Measurements from ENCODE around the gene DAGLA.
"Not testable (repeated sequence)": the region's sequence is repeated elsewhere in the genome, so short reads cannot be mapped to it uniquely, and the experiment has no call there.

Gene DAGLA

DNA sequence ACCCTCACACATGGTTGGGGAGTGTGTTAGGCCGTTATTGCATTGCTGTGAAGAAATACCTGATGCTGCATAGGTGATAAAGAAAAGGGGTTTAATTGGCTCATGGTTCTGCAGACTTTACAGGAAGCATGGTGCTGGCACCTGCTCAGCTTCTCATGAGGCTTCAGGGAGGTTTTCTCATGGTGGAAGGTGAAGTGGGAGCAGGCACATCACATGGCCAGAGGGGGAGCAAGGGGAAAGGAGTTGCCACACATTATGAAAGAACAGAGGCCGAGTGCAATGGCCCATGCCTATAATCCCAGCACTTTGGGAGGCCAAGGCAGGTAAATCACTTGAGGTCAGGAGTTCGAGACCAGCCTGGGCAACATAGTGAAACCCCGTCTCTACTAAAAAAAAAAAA, 19.2 kb upstream of the DAGLA start:
- DNase-seq (ENCODE audit: low read depth), result not testable (repeated sequence)

DNA sequence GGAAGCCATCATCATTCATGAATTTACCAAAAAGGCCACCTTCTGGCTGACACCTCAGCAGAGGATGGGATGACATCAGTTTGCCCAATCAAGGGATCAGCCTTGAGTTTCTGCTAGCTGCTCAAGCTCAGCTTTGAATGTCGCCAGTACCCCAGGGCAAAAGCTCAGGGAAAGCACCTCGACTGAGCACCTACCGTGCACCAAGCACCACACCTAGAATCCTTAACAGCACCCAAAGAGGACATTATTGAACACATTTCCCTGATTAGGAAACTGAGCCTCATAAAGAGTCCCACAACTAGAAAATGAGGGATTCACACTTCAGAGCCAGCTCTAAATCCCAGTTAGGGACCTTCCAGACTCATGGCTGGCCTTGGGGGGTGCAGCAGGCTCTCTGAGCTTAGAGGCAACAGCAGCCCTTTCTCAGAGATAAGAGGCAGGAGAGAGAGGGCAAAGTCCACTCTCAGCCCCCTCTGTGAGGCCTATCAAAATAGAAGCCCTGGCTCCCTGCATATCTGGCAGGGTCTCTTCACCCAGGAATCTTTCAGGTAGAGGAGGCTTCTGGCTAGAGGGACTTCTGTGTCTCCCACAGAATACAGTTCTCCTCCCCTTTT, 13.4 kb upstream of the DAGLA start:
- no peak for DNase-seq (ENCODE audit: low read depth)

DNA sequence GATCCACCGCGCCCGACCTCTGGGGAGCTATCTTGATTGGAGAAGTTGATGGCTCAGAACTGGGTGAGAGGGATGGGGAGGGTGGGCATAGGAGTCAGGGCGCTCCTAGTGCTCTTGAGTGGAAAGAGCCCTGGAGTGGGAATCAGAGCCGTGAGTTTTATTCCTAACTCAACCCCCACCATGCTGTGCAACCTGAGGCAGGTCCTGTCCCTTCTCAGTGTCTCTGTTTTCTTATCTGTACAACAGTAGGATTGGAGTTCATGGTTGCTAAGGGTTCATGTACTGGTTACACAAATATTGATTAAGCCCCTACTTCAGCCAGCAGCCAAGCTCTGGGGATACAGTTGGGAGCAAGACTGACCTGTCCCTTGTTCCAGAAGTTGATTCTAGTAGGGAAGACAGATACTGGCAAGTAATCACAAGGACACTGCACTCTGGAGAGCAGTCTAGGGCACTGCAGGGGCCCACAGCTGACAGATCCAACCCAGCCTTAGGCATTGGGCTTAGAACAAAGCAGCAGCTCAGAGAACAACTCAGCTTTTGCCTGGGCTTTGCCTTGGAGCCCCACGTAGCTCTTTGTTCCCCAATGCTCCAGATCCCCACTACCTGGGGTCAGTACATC, 12.4 kb upstream of the DAGLA start:
- DNase-seq (ENCODE audit: low read depth), result no peak

DNA sequence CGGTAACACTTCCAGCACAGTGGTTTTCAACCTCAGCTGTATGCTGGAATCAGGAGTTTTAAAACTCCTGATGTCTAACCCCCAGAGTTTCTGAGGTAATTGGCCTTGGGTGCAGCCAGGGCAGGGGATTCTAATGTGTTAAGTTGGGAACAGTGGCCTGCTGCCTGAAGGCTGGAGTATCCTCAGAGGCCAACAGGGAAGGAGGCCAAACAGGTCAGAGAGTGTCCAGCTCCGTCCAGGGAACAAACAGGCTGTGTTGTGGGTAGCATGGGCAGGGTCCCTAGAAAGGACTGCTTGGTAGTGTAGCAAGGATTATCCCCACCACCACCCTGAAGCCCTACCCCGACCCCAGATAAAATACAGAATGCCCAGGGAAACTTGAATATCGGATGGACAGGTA, 10.8 kb upstream of the DAGLA start:
- no peak for DNase-seq (ENCODE audit: low read depth)

DNA sequence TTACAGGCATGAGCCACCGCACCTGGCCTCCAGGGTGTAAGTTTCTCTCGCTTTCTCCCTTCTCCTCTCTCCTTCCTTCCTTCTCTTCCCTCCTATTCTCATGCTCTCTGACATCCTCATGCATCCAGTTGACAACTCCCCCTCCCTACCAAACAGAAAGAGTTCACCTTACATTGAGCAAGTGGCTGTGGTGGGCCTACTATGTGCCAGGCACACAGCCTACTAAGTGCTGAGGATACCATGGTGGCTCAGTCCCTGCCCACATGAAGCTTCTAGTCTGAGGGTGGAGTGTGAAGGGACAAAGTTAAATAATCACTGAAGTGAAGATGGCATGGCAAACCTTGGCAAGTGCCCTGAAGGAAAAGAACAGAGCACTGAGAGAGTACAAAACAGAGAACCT, 9.6 kb upstream of the DAGLA start:
- DNase-seq (ENCODE audit: low read depth), result no peak

DNA sequence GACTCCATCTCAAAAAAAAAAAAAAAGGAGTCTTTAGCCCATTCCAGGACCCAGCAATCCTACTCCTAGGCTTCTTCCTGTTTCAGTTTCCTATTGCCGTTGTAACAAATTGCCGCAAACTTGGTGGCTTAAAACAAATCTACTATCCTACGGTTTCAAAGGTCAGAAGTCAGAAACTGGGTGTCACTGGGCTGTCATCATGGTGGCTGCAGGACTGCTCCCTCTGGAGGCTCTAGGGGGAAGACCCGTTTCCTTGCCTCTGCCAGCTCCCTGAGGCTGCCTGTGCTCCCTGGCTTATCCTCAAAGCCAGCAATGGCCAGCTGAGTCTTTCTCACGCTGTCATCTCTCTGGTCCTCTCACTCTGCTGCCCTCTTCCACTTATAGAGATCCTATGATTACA, 8.7 kb upstream of the DAGLA start:
- DNase-seq (ENCODE audit: low read depth), result peak; percentile 23

DNA sequence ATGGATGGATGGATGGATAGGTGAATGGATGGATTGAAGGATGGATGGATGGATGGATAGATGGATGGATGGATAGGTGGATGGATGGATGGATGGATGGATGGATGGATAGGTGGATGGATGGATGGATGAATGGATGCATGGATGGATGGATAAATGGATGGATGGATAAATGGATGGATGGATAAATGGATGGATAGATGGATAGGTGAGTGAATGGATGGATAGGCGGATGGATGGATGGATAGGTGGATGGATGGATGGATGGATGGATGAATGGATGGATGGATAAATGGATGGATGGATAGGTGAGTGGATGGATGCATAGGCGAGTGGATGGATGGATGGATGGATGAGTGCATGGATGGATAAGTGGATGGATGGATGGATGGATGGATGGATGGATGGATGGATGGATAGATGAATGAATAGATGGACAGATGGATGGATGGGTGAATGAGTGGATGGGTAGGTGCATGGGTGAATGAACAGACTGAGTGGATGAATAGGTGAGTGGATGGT, 6.2 kb upstream of the DAGLA start:
- not testable (repeated sequence) for DNase-seq (ENCODE audit: low read depth)

DNA sequence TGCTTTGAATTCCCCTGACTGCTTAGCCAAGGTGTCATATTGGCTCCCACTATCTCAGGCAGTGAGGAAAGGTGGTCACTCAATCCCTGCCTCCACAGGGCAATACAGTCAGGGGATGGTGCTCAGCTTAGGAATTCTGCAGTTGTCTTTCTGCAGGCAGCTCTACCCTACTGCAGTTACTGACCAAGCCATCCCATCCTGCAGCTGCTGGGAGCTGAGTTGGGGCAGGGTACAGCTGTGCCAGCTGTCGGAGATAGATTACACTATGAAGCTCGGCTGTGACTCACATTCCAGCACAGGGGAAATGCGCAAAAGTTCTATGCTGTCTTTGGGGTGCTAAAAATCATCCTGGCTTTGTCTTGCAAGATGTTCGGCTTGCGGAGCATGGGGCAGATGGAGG, 4.4 kb upstream of the DAGLA start:
- no peak for DNase-seq (ENCODE audit: low read depth)

DNA sequence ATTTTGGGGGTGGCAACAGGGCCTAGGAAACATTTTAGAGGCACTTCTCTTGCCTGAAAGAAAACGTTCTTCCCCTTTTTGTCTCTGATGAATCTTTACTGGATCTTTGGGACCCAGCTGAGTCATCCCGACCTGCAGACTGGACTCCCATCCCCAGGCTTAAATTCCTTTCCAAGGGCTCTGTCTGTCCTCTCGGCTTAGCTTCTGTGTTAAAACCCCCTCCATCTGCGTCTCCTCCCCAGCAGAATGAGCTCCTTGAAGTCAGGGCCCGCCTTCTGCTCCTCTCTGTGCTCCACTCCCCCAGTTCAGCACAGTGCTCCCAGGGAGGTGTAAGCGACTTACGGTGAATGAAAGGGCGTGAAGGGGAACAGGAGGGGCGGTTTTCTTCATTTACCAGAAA, 895 bp upstream of the DAGLA start:
- no peak for DNase-seq (ENCODE audit: low read depth)

DNA sequence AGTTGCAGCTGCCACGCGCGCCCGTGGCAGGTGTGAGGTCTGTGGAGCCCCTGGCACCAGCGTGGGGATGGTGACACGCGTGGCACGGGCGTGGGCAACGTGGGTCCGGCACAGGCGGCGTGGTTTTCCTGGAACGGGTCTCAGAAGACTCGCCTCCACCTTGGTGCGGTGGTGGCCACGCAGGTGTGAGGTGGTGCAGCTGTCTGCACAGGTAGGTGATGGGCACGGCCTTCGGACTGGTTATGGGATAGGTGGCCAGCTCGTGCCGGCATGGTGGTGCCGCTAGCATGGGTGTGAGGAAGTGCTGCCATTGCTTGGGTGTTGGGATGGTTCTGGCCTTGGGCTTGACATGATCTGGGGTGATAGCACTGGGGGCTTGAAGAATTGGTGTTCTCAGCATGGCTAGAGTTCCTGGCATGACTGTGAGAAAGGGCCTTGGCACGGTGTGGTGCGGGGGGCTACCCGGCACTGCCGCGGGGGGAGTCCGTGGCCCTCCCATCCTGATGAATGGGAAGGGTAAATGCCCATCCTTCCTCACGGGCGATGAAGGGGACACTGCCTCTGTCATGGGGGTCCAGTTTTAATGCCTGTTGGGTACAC, 531 bp downstream of the DAGLA start:
- no peak for DNase-seq (ENCODE audit: low read depth)

DNA sequence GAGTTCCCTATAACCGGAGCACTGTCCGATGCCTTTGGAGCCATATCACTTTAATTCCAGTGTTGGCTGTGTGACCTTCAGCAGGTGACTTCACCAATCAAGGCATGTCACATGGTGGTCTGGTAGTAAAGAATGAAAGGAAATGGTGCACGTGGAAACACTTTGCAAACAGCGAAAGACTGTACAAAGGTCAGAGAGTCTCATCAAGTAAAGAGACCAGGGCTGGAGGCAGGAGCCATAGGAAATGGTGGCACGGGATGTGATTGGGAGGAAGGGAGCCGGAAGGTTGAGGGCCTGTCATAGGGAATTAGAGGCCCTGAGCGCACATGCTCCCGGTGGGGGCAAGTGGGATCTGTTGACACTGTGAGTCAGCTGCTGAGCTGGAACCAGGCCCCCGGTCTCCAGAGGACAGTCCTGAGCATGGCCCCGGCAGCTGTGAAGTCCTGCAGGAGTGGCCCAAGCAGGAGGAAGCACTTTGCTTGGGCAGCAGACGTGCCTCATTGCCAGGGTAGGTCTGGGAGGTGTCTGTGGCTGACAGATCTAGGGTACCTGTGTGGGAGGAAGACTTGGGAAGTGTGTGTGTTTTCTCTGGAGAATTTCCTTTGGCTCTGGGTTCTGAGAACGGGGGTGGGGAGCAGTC, 2.0 kb downstream of the DAGLA start:
- no peak for DNase-seq (ENCODE audit: low read depth)

DNA sequence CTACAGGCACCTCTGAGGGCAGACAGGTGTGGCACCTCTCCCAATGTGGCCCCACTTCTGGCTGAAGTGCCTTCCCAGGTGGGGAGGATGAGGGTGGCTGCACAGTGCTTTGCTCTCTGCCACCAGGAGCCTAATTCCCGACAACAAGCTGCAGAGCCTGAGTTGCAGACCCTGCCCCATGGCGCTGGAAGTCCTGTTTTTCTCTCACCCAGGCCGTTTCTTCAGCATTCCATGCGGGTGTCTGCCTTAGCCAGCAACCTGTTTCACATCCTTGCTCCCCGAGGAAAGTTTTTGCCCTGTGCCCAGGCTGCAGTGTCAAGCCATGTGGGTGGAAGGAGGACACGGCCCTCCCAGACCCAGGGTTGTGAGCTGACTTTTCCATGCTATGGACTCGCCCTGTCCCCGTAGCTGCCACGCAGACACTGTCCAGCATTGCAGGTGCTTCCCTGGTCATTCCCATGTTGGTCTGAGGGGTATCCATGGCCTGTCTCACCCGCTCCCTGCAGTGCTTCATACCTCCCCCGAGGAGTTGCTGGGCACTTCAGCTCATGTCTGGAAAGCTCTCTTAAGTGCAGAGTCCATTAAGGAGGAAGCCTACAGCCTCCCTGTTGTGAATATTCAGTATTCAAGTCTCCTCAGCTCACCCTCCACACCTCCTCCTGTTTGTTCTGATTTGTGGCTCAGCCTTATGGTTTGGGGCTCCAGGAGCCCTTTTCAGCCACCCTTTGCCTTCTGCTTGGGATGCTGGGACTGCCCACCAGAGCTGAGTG, 2.9 kb downstream of the DAGLA start:
- no peak for DNase-seq (ENCODE audit: low read depth)

DNA sequence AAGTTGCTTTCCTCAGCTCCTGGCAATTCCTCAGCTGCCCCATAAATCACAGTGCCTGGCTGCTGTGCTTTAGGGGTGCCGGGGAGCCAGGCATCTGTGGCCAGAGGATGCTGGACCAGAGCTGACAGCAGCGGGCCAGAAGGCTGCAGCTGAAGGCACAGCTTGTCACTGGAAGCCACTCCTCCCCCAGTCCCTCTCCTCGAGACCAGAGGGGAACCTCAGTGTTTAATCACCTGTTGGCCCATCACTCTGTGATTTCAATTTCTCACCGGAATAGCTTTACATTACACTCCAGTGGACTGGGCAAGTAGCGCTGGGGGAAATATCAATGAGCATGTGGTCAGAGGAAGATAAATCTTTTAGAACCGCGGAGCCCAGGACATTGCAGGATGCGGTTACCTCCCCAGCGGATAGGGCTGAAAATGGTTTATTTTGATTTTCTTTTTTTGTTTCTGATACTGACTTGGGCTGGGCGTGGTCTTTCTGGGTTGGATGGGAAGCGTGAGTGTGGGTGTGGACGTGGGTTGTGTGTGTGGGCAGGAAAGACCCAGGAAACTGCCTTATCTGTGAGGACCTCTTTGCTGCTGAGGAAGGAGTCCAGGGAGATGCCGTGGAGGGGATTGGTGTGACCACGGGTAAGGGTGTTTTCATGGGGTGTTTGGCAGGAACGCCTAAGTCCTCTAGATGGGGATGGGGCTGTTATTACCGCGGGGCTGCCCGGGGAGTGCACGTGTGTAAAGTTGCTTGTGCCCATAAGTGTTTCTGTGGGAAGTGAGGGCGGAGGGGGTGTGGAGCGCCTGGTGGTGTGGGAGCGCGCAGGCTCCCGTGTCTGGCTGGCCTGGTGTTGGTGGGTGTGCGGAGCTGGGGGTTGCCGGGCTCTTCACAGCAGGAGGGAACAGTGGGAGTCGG, 4.0 kb downstream of the DAGLA start:
- DNase-seq (ENCODE audit: low read depth), result peak; percentile 57

DNA sequence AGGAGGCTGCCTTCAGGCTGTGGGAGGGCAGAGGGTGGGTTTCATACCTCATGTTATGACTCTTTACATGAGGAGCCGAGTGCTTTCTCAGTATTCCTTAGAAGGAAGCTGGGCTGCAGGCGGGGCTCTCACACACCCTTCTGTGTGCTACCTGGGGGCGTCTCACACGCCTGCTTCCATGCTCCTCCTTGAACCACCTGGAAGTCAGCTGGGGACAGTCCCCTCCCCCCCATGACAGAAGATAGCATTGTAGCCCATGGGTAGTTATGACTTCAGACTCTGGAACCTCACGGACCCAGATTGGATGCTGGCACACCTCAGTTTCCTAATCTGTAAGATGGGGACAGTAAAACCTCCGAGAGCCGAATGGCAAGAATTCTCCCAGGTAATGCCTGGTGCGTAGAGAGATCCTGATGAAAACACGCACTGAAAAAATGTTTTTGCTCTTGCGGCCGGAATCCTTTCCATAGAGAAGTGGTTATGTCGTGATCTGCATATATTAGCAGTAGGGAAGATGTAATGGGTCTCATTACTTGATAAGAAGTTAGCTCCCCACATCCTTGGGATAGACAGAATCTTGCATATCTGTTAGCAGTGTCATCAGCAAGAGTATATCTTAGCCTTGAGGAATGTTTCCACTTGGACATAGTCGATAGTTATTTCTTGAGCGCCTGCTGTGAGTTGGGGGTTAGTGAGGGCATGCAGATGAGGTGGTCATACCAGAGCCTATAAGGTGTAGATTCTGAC, 4.9 kb downstream of the DAGLA start:
- peak; percentile 53 for DNase-seq (ENCODE audit: low read depth)

DNA sequence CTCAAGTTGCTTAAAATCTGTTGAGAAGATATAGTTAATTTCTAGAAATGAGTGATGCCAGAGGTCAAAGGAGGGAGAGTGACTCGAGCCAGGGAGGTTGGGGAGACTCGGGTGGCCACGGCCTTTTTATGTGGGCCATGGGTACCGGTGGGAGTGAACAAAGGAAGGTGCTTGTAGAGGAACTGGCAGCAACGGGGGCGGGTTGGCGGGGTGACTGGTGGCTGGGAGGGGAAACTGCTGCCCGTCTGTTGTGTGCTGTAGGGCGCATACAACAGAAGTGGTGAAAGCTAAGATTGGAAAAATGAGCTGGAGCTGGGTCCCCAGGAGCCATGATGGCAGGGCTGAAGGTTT, 5.4 kb downstream of the DAGLA start:
- DNase-seq (ENCODE audit: low read depth), result no peak

DNA sequence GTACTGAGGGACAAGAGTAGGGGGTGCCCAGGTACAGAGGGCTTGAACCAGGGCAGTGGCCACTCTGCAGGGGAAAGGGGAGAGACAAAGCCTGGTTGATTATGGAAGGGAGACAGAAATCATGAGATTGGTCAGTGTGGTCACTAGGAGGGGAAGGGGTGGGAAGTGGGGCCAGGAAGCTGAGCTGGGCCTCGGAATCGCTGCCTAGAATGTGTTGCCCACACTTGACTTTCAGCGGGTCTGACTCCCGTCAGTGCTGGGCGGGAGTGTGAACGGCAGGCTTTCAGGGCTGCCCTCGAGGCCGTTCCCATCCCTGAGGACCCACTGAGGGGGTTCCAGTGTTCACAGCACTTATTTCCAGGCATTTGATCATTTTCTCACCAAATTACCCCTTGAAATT, 5.9 kb downstream of the DAGLA start:
- DNase-seq (ENCODE audit: low read depth), result no peak

DNA sequence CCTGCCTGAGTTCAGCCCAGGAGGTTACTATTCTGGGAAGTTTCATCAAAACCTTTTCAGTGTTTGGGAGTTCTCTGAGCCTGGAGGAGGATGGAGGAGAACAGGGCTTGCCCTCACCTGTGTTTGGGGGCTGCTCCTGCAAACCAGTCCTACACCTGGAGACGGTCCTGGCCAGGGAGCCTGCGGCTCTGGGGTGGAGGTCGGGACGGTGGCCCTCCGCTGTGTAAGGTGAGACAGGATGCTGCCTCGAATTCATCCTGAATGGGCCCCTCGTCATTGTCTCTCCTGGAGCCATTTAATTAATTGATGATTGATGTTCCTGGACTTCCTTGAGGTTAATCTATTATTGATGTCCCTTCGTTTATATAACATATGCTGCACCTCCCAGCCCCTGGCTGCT, 6.3 kb downstream of the DAGLA start:
- no peak for DNase-seq (ENCODE audit: low read depth)

DNA sequence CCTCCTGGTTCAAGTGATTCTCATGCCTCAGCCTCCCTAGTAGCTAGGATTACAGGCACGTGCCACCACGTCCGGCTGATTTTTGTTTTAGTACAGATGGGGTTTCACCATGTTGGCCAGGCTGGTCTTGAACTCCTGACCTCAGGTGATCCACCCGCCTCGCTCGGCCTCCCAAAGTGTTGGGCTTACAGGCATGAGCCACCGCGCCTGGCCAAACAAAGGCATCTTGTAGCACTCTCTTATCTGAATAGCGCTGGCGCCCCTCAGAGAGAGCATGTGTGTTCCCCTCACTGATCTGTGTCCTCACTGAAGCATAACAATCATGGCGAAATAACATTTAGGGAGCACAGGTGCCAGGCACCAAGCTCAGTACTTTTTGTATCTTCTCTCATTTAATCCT, 7.2 kb downstream of the DAGLA start:
- no peak for DNase-seq (ENCODE audit: low read depth)

DNA sequence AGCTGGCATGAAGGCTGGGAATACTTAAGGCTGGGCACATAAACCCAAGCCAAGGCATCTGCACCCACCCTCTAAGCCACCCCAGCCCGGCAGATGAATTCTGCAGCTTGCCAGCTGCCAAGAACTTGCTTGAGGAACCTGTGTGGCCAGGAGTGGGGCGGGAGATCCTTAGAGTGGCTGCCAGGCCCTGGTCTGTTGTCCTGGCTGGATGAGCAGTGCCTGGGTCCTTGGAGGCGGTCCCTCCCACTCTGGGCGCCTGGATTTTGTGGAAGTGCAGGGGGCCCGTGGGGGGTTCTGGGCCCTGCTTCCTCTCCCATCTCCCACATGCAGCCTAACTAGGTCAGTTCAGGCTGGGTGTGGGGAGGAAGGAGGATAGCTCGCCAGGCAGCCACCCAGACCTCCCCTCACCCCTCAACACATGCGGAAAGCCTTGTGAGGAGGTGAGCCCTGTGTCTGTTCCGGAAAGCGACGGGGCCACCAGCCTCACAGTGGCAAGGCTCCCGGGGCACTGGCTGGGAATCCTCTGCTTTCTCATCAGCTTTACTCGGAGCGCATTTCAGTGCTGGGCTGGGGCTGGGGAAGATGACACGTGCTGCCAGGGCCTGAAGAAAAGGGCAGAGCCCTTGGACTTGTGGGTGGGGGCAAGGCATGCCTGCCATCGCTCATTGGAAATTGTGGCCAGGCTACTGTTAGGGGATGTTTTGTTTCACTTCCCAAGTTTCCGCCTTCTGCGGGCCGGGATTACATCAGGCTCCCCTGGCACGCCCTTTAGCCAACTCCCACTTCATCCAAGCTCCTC, 8.4 kb downstream of the DAGLA start:
- no peak for DNase-seq (ENCODE audit: low read depth)

DNA sequence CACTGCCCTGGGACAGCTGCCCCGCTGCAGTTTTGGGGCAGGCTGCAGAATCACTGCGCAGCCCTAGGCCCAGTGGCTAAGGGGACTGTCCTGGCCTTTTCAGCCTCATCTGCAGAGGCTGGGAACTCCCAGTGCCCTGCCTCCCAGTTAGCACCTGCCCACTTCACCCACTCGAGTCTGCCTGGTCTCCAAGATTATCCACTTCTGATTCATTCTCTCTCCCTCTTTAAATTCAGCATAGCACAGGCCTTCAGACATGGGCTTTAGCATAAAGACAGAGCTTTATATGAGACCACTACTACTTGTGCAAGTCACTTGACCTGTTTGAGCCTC, 8.9 kb downstream of the DAGLA start:
- DNase-seq (ENCODE audit: low read depth), result no peak

Measured in iris pigment epithelial cell (primary cell).